ENCODE results near the gene E2F8.

E2F8 gene

DNA sequence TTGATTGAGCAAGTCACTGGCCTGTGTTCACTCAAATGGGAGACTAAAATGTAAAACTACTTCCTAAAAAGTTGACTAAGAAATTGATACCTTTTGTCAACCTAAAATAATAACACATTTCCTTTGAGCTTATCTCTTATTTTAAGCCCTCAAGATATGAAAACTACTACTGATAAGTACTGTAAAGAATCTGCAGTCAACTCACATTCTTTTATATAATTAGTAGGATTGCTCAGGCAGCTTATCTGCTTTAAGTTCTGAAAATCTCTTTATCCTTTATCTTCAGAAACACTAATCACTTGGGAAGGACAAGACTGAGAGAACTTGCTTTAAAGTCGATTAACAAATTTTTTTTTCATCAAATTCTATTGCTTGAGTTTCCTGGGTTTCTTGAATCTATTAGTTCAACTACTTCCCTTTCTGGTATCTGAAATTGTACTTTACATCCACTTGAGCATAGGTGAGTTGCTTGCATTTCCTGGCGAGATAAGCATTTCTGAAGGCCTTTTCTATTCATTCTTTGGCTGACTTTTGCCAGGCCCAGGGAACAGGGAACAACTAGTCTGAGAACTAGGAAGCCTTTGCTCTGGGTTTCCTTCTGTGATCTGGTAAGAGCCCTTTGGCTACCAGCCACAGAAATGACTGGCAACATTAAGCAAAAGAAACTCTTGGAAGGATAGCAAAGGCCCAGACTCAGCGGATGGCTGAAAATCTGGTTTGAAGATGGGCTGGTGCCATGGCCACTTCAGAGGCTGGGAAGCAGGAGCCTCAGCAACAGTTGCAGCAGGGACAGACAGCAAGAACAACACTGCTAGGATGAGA, 19.6 kb downstream of the E2F8 start:
- DNase-seq (ENCODE audit: low spot score) = no peak

DNA sequence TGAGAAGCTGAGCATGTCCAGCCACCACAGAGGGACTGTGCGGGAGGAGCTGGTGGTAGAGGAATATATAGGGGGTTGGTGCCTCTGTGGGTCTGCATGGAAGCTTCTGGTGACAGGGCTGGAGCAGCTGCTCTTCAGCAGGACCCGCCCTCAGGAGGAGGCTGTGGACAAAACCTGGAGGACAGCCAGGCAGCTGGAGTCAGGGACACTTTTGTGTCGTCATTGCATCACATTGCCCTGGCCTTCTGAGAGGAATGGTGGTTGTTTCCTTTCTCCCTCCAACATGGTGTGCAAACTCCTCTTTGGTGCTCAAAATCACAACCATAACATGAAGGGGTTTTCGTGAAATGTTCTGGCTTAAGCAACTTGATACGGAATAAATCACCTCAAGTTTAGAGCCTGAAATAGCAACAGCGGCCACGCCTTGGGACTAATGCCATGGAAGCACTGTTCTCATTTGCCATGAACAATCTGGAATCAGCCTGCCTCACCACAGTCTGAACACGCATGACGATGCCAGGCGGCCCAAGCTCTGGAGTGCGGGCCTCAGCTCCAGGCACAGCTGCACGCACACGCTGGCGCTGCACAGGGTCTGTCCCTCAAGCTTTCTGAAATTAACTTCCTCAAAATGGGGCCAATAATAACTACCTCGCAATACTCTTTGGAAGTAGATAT, 21.8 kb downstream of the E2F8 start:
- DNase-seq (ENCODE audit: low spot score) = no peak

DNA sequence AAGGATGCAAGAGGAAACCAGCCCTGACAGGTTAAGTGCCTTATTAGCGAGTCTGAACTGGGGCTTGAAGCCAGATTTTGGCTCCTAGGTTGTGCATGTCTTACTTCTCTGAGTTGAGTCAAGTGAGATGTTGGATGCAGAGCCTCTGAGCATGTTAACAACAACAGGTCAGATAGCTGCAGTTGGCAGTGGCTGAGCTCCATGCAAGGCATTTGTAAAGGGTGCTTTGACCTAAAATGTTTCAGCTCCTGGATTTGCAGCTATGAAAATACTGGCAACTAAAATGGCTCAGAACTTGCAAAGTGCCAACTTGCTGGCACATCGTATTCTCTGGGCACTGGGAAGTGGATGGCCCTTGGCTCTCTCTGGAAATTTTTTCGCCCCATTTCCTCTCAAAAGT, 22.5 kb downstream of the E2F8 start:
- no peak for DNase-seq (ENCODE audit: low spot score)

DNA sequence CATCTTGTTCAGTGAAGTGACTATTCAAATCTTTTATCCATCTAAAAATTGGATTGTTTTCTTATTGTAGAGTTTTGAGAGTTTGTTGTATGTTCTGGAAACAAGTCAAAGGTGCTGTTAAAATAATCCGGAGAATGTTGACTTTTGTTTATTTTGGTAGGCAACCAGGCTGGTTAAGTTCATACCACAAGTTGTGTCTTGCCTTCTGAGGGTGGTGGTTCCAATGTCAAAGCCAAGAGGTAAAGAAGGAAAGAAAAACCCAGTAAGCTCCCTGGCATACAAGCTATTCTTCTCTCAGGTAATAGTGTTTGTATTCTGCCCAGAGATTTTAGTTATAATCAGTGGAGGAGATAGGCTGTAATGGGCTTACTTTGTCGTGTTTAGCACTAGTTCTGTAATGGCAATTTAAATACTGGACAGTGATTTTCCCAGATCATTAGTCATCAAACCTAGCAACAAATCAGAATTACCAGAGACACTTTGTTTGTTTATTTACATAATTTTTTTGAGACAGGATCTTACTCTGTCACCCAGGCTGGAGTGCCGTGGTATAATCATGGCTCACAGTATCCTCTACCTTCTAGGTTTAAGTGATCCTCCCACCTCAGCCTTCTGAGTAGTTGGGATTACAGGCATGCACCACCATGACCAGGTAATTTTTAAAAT, 23.9 kb downstream of the E2F8 start:
- no peak for DNase-seq (ENCODE audit: low spot score)

DNA sequence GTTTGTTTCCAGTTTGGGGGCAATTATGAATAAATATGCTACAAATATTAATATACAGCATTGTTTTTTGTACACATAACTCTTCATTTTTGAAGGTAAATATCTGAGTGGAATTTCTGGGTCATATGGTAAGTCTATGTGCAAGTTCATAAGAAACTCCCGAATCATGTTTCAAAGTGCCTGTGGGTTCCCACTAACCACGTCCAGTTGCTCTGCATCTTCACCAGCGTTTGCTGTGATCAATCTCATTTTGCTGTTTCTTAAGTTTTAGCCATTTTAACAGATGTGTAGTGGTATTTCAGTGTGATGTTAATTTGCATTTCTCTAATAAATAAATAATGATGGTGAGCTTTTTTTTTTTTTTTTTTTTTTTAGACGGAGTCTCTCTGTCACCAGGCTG, 24.7 kb downstream of the E2F8 start:
- DNase-seq (ENCODE audit: low spot score) = no peak

DNA sequence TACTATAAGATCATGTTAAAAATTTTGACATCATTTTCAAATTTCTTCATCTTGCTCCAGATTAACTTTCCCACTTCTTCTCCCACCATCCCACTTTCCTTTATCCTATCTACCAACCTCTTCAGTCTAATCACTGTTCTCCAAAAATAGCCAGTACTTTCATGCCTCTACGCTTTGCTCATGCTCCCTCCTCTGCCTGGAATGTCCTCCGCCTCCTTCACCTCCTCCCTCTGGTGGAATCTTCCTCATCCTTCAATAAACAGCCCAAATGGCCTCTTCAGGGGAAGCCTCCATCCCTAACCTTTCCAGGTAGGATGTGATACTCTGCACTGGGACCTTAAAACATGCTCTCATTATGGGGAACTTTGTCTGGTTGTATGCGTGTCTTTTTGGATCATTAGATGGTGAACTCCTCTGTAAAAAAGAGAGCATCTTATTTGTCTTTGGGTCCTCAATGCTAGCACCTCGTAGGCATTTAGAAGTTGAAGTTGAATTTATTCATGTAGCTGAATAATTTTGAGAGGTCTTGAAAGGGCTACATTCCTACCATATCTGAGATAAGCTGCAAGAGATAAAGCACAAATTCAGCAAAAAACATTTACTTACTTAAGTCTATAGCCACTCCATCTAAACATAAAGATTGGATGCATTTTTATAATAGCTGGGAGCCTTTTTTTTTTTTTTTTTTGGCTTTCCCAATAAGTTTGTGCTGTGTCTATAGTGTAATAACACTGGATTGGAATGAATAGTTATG, 31.0 kb downstream of the E2F8 start:
- DNase-seq (ENCODE audit: low spot score) = no peak

DNA sequence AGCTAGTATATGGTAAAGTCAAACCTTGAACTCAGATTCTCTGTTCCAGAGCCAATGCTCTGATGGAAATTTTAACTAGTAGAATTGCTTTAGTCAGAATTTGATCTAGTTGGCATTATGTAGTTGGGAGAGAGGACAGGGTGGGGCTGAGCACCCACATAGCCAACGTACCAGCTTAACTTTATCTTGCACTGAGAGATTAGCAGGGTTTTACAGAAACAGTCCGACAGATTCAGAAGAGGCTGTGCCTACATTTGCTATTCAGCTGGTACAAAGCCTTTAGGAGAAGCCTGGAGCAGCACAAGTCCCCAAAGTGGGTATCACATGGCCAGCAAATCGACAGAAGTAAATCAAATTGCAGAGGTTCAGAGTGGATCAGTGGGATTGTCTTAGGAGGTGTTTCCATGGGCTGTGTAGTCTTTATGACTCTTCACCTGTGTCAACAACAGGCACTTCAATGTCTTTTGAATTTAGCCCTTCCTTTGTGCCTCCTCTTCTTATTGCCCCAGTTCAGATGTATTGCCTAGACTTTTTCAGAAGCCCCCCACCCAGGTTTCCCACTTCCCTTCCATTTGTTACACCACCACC, 31.7 kb downstream of the E2F8 start:
- DNase-seq (ENCODE audit: low spot score) = no peak

DNA sequence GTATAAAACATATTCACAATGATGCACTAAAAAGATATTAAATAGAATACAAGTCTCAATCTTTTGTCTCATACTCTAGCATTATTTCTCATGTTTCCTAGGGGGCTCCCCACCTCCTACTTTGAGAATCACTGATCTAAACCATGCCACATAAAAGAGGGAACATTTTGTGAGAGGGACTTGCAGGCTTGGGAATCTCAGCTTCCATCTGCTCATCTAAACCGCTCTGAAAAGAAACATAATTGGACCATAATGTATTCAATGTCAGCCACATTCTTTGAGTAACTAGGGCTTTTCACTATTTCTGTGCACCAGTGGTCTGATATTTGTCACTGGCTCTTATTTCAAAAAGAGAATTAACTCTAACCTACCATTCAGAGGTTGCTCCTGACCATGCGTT, 32.6 kb downstream of the E2F8 start:
- no peak for DNase-seq (ENCODE audit: low spot score)

DNA sequence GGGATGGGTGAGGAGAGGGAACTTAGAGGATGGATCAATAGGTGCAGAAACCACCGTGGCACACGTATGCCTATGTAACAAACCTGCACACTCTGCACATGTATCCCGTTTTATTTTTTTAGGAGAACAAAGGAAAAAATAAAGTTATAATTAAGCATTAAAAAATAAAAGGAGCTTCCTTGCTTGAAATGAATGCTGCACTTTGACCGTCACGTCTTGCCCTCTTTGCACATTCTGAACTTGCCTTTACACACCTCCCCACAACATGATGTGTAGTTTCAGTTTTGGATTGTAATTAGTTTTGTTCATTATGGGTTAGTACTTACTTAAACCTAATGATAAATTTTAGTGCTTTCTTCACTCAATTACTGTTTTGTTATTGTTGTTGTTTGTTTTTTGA, 35.9 kb downstream of the E2F8 start:
- DNase-seq (ENCODE audit: low spot score) = no peak

DNA sequence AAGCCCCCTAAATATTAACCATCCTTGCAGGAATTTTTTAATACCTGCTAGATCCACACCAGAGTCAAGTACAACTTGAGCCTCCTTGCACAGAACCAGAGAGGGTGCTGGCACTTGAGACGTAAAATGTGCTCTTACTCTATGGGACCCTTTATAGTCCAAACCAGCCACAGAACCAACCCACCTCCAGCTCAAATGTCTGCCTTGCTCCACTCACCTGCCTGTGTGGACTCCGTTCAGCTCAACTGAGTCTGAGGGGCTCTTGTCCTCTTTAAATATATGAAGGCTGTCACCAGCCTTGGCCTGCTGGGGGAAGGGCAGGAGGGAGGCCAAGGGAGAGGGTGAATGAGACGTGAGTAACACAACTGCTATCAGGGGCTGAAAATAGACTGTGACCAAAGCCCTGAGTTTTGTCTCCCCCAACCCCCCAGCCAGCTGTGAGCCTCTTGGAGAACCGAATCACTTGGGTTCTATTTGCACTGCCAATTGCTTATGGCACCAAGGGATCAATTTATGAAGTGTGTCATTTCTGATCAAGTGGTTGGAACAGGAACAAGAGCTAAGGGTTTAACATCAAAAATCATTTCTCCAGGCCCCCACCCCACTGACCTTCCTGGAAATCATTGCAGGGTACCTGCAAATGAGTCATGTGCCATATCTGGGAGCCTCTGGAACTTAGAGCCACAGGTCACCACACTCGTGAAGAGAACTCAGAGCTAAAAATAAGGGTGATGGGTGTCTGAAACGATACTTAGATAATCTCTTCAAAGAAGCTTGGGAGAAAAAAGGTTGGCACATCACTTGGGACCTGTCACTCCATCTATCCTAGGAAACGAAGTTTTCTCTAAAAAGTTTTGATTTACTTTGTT, 38.8 kb downstream of the E2F8 start, which contains the start of gene CSRP3:
Gene CSRP3, minus strand, starts transcription at position 247 of the 869 bp plus-strand sequence. CDS start 9,535 bp downstream, outside the sequence.
- no peak for DNase-seq (ENCODE audit: low spot score)

DNA sequence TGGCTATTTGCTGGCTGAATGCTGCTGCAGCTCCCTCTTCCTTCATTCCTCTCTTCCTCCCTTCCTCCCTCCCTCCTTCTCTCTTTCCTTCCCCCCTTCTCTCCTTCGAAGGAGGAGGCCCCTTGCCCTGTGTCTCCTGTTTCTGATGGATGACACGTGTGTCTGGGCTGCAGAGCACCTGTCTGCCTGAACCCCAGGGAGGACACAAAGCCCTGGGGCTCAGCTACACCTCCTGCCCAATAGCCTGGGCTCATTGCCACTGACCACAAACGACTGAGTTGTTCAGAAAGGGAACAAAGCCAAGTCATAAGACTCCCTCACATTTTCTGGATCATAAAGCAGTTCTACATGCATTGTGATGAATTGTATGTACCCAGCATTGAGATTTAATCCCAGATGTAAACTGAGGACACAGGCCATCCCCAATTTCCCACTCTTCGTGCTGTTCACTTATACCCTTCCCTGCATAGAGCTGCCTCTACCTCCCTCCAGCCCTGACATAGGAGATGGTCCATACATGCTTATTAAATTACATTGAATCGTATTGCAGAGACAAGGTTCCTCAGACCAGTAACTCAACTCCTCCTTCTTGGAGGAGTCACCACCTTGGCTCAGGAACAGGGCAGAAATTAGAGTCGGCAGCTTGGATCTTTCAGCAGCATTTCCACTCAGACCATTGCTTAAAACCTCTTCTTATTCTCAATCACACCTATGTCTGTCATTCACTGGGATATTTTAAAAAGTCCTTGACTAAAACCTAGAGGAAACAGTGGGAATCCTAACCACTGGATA, 40.1 kb downstream of the E2F8 start:
- DNase-seq (ENCODE audit: low spot score) = no peak

DNA sequence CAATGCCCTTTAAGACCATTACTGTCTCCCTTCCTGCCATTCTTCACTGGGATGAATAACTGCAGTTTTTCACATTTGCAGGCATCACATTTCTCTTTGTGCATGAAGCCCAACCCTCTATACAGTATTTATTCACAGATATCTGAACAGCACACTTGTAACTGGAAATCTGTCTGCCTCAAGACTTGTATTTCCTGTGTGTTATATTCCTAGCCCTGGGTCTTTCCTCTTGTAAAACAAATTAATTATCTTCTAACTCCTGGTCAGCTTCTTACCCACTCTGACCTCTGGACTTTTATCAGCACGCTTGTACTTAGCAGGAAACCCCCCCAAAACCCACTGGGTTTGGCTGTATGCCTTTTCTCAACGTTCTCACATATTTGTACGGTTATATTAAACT, 41.0 kb downstream of the E2F8 start:
- no peak for DNase-seq (ENCODE audit: low spot score)

DNA sequence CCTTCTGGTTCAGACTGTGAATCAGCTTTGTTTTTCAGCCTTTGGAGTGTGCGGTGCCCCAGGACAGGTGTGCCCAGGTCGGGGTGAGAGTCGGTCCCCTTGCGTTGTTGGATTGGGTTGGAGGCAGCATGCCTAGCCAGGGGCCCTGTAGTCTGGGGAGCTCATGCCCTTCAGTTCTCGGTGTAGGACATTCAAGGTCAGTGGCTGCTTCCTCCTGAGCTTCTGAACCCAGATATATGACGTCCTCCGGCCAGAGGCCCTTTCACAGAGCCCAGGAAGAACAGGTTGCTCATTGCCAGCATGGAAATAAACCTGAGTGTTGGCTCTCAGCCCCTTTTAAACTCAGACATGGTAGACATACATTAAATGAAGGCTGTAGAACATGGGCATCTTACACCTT, 41.7 kb downstream of the E2F8 start:
- no peak for DNase-seq (ENCODE audit: low spot score)

DNA sequence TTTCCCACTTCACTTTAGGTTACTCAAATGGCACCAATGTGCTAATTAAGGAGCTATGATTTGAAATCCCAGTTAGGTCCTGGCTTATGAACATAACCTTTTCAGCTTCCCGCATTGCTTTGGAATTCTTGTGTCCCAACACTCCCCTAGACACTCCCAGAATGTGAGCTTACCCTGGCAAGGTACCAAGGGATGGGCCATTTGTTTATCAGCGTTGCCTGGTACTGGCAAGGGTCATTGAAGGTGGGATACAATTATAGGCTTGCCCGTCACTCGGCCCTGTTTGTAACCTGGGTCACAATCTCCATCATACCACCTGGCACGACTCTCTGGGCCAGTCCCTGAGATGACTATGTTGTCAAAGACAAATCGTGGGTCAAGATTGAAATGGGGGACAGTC, 44.3 kb downstream of the E2F8 start:
- no peak for DNase-seq (ENCODE audit: low spot score)

DNA sequence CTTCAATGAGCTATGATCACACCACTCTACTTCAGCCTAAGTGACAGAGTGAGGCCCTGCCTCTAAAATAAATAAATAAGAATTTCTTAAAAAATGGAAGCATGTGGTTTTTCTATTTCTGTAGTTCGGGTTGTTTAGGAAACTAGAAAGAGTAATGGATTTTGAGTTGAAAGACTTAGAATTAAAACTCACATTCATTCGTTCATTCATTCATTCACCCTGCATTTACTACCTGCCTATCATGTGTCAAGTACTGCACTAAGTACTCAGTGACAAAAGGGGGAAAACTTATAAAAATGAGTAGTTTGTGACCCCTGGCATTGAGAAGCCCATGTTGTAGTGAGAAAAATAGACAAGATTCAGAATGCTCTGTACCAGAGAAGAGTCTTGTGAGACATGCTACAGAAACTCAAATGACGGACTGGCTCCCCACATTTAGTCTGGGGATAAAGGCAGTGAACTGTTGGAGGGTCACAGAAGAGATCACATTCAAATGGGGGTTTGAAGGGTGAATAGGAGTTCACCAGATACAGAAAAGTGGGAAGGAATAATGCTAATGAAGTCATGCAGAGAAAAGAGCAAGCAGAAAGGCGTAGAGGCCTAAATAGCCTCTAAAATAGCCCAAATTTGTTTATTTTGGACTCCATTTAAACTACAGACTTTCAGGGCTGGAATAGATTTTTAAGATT, 46.0 kb downstream of the E2F8 start:
- DNase-seq (ENCODE audit: low spot score) = no peak

DNA sequence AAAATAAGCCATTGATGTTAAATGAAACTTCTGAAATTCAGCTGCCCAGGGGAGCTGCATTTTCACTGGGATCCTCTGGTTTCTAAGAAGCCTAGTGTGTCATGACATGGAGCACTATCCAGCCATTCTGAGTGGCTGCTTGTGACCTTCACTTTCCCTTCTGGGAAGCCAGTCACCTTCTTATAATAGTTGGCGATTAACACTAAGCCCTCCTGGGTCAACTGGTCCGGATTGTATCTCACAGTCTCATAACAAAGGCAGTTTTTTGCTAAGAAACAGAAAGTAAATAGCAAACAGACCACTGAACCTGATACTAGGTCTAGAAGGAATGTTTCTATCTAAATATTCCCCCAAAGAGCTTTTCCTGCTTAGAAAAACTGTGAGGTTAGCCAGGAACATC, 46.8 kb downstream of the E2F8 start:
- no peak for DNase-seq (ENCODE audit: low spot score)

DNA sequence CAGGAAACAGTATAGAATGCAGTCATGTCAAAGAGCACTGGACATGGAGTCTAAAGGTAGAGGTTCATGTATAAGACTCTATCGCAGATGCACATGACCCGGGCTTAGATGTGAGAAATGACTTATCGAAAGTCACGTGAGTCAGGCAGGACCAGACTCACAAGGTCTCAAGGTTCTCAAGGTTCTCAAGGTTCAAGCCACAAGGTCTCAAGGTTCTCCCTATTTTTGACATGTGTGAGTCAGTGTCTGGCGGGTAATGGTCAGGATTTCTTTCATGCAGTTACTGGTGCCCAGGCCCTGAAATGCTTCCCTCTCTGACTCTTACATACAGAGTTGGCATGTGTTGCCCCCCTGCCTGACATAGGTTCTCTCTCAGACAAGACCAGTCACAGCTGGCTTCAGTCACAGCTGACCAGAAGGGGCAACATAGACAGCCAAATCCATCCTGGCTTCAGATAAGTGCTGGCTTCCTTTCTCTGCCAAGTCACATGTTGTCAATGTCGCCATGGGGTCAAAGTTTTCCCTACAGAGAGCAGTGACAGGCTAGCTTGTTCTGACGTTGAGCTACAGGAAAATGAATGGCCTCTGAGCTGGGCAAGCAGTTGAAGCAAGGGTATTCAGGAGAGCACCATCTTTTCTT, 49.1 kb downstream of the E2F8 start:
- DNase-seq (ENCODE audit: low spot score) = no peak

DNA sequence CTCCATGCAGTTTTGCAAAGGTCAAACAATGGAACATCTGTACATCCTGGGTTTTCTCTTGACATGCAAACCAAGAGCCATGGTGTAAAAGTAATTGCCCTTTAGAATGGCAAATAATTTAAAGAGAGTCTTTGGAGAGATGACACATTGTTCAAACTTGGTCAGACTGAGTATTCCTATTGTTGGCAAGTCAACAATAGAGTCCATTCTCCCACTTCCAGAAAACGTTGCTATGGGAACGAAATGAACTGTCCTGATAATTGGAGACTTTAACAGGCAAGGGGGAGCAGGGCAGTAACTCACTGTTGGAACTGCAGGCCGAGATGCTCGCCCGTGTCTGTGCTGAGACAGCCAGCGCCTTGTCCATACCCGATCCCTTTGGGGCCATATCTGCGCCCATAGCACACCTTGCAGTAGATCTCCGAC, 52.9 kb downstream of the E2F8 start:
- DNase-seq (ENCODE audit: low spot score) = no peak

Data from hepatic stellate cell (primary cell).